HUDEP-2 (cell line): ENCODE measurements around the gene CSNK2B.
"Not testable (repeated sequence)": the region's sequence is repeated elsewhere in the genome, so short reads cannot be mapped to it uniquely, and the experiment has no call there.

Experiments used
- DNase-seq, 76 experiments: peaks; one replicate each; lab custom pipeline; 2025; ENCODE audit not compliant: unreplicated experiment in 76 of 76; lab: John Stamatoyannopoulos, UW

CSNK2B gene

DNA sequence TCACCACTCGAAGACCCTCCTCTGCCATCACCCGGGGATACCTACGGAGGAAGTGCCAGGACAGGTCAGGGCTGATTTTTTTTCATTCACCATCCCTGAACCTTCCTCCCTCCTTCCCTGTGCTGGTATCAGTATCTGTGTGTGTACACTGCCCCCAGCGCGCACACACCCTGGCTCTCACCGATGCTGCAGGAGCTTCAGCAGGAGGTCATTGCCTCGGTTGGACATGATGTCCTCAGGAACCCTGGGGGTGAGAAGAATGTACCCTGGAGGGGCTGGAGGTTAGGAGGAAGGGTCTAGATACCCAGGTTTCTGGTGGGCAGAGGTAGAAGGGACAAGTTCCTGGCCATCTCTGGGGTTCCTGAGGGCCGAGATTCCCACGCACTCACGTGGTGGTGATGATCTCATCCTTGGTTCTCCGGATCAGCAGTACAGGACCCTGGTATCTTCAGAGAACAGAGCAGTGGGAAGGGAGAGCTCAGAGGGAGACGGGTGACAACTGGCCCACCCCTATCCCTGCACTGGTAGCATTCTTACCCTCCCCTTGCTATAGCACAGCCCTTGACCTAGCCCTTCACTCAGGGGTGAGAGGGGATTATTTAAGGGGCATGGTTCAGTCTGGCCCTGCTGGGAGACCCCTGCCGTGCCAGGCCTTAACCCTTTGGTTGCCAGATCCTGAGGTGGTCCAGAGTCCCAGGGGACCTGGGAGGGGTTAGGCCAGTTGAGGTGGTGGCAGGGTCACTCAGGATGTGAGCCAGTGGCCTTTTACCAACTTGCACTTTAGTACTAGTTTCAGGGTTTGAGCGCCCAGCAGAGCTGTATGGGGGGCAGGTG, 22.2 kb downstream of the CSNK2B start:
- no peak for DNase-seq

DNA sequence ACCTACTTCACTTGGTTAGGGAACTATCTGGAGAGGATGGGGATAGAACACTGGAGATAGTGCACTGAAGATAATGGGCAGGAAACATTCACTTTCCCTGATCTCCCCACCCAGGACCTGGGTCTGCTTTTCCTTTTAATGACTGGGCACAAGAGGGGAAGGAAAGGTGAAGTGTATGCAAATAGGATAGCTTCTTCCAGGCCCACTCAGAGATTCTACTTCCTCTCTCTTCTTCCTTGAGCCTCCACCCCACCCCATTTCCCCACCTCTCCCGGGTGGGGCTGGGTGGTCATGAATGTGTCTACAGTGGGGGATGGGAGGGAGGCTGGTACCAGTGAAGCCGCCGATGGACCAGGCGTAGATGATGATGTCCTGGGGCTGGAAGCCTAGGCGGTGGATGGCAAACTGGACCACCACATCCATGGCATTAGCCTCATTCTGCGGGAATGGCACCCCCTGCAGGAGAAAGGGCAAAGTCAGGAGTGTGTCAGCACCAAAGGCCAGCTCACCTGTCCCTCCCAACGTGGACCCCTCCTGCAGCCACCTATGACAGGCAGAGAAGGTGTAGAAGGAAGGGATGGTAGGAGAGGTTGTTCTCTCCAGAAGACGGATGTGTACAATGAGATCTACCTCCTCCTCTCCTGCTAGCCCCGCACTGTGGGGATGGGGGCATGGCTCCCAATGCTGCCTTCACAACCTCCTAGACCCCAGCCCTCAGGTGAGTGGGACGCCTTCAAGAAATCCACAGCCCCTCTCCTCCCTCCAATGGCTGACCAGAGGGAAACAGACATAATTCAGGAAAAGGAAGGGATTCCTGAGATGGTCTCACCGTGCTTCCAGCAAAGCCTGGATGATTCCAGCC, 23.6 kb downstream of the CSNK2B start:
- DNase-seq = peak in 2 of 76 experiments; percentile 11 to 16

DNA sequence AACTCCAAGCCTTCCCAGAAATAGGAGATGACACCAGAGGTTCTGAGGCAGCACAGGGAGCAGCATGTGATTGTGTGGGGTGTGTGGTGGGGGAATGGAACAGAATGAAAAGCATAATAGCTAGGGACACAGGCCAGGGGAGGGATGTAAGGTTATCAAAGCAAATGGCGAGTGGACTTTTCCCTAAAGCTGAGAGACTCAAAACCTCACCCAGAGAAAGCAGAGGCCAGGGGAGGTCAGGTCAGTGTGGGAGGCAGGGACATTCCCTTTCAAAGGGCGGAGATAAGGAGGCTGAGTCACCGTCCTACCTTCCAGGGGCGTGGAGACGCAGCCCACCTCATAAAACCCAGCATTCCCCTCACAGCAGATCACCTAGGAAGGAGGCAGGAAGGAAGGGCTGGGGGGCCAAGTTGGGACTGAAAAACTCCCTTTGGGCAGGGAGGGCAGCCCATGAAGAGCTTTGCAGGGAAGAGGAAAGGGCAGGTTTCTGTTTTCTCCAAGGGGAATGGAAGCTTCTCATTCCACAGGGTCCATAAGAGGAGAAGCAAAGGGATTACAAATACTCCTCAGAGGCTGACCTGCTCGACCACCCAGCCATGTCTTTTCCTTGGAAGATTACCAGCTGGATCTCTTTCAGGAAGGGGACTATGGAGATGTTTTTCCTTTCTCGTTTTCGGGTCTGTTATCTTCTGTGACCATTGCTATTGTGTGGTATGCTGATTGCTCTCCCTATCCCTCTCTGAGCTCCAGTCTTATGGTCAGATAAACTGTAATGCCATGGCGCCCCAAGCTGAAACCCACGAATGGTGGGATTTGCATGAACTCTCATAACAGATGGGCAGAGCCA, 24.6 kb downstream of the CSNK2B start:
- DNase-seq = peak in 53 of 76 experiments; percentile 13 to 70 (median 38)

DNA sequence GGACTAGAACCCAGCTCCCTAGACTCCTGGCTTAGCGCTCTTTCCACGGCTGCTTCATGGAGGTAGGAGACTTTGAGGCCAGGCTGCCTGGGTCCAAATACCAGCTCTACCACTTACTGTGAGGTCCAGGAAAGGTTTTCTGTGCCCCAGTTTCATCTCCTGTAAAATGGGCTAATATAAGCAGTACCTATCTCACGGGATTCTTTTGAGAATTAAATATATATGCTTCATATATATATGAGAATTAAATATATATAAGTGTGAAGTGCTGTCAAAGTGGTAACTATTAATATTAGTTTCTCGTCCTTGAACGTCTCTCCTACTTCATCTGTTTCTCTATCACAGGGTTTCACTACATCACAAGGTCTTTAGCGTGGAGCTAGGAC, 25.2 kb downstream of the CSNK2B start:
- no peak for DNase-seq

DNA sequence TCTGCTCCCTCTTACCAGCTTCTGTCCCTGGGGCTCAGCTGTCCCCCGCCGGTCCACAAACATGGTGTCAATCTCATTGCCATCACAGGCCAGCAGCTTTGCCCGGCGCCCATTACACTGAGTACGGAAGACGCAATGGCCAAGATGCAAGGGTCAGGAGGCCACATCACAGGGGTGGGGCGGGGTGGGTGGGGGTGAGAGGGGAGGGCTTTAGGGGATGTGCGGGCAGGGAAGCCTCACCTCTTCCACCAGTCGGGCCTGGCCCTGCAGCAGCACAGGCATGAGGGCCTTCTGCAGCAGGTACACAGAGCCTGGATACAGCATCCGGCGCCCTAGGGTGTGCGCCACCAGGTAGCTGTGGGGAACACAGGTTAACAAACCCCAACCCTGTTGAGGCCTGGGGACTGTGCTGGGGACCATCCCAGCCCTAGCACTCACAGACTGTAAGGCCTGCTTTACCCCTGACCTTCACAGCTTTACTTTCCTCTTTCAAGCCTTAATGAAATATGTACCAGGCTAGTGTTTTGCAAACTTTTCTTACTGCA, 25.8 kb downstream of the CSNK2B start:
- DNase-seq = no peak

DNA sequence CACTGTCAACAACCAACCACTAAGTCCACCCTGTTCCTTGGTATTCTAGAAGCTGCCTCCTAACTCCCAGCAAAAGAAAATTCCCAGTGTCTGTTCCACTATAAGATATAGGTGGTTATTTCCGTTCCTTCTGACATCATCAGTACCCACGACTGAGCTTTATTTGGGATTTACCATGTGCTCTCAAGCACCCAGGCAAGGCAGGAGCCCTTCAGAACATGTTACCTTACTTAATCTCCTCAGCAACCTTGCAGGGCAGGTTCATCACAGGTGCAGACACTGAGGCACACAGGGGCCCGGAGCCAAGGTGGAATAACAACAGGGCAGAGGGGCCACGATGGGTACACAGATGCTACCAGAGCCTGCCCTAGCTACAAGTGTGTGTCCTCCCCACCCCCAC, 26.5 kb downstream of the CSNK2B start:
- DNase-seq = no peak

DNA sequence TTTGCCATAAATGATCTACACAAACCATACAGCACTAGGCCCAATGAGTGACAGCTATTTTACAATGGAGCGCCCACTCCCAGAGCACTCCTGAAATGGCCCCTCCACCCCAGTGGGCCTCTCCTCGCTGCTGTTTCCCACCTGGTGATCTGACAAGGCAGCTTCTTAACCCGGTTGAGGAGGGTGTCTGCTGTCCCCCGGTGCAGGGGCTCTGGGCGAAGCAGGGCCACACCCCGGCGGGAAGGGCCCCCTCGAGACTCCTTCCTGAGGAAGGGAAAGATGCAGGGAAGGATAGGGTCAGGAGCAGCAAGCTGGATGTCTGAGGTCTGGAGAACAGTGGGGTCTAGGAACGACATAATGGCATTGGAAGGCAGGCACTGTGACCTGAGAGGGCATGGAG, 27.0 kb downstream of the CSNK2B start:
- no peak for DNase-seq

DNA sequence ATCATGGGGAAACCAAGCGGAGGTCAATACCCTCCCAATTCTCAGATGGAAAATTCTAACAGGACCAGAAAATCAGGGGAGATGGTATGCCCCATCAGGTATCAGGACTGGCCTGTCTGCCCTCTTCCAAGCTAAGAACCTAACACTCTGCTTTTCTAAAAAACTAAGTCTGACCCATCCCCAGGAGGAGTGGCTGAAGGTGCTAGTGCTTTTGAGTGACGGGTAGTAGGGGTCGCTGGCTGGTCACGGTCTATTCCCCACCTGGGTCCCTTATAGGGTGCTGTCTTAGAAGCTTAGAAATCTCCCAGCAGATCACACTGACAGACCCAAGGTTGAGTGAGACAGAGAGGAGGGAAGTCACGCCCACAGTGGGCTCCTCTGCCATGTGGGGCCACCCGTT, 27.7 kb downstream of the CSNK2B start:
- DNase-seq = no peak

DNA sequence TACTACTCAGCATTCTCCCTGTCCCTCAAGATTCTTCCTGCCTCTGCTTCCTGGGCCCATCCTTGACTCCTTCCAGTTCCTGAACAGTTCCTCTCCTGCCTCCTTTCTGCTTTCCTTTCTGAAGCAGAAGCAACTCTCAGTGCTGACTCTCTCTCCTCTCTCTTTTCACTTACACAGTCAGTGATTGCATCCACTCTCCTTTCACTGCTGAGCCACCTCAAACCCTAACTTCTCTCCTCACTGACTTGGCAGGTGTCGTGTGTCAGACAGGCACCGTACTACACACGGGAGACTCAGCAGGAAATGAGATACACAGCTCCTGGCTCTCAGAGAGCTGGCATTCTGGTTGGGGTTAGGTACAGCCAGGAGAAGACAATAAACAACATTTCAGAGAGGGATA, 31.7 kb downstream of the CSNK2B start:
- no peak for DNase-seq

DNA sequence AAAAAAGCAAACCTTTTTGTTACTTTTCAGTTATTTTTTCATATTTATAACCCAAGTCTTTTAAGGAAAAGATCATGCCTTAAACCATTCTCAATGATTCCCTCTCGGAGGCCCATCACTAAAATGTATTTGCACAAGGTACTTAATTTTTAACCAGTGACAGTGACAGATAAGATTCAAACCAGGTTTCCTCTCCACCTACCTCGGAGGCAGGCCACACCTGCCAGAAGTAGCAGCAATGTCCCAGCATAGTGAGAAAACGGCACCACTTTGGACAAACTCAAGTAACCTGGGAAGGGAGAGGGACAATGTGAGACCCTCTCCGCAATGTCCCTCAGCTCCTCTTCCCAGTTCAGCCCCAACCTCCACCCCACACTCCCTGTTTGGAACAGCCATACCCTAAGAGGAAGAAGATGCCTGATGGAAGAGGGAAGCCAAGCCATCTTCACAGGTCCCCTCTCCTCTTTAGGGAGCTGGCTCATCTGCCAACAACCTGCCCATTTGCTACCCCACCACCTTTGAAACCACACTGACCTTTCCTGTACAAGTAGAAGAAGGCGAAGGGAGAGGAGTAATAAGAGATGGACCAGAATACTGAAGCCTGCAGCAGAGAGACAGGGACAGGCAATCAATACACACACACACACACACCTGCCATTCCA, 35.0 kb downstream of the CSNK2B start:
- no peak for DNase-seq

DNA sequence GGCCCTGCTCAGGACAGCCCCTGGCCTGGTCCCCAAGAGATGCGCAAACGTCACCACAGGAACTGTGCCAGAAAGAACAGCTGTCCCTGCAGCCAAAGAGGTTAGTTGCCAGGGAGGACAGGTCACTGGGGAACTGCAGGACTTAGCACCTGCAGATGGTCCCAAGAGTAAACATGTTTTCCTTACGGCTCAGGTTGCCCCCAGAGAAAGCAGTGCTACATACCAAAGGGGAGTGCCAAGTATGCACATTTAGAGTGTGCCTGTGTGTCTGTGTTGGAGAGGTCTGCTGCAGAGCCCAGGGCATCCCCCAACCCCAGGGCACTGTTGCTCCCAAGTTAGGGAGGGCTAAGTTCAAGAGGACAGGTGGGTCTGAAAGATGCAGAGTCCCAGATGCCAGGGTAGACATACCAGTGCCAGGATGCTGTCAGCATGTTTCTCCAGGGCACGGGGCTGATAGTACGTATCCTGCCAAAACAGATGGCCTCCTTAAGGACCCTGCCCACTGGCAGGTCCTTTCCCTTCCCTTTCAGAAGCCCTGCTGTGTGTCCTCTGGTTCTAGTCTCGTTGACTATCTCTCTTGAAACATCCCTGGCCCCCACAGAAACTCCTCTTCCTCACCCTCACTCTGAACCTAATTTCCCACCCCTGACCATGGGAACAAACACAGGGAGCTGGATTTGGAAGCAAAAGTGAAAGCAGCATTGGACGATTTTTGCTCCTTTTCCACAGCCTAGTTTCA, 36.0 kb downstream of the CSNK2B start:
- DNase-seq = peak in 17 of 76 experiments; percentile 12 to 46 (median 26)

DNA sequence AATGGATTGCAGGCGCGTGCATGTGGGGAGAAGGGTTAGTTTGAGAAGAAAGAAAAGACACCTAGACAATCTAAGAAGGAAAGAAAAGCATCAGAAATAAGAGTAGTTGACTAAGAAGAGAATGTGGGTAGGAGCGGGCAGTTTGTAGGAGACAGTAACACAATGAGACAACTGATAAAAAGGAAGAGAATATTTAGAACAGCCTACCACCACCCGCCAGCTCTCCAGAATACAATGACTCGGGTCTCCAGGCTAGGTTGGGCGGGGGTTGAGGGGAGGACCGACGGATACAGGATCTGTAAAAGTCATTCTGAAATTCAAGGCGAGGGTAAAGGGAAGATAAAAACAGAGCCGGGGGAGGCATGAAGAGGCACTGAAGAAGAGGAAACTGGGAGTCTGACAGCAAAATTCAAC, 36.5 kb downstream of the CSNK2B start:
- DNase-seq = peak in 3 of 76 experiments; percentile 38 to 49 (median 46)

DNA sequence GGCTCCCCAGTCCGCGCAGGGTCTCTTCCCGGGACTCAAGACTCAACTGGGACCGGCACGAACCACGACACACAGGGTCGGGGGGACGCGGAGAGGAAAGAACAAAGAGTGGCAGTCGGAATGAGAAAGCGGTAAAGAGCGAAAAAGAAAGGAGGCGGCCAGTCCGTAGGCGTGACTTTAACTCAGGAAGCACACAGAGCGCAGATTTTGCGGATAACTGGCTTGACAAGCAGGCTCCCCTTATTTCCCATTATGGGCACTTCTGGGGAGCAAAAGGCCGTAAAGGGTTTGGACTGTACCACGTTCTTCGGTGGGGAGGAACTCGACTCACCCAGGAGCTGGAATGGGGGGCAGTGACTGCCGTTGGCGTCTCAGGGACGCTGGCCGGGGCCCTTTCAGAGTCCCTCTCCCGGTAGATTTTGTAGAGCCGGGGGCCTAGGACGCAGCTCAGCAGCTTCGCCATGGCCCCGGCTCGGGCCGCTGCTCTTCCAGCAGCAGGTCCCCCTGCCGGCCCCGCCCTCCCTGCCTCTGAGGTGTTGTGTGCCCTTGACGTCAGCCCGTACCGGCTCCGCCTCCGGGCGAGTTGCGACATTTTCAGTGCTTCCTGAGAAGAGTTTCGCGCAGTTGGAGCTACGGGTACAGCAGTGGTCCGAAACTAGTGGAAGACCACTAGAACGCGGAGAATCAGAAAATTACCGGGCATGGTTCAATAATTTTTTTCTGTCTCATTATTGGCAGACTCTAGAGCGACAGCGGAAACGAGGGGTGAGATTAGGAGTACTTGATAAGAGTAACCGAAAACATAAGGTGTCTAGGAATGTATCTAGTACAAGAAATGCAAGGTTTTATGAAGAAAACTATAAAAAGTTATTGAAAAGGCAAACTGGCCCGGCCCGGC, 37.2 kb downstream of the CSNK2B start, which contains the start of gene ABHD16A:
Gene ABHD16A (minus strand): TSS at position 506 of the 898 bp plus-strand sequence. CDS start 43 bp downstream, at position 463.
- DNase-seq = peak in 75 of 76 experiments; percentile 89 to 100 (median 99)

DNA sequence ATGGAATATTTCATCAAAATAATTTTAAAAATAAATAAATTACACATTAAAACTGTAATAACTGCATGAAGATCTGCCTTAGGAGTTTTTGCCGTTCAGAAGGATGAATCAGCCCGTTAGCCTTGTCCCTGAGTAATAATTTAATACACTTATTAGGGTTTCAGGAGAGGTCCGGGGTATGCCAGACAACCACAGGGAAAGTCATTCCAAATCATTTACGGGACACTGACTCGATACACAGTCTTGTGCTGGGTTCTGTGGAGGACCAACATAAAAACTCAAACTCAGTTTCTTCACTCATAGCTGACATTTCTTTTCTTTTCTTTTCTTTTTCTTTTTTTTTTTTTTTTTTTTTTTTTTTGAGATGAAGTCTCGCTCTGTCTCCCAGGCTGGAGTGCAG, 40.1 kb downstream of the CSNK2B start:
- DNase-seq = no peak

DNA sequence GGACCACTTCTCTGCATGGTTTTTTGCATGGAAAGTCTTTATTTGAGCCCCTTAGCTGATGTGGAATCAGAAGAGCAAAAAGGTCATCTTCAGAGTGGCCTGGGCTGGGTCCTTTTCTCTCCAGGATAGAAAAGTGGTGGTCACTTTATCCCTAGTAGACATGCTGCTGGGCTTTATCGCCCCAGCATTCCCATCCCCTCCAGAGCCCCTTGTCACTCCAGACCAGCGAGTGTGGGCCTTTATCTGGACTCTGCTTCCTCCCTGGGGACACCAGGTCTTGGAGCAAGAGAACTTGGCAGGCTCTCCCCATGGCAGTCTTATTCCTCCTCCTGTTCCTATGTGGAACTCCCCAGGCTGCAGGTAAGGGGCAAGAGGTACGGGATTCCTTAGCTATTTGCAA, 40.7 kb downstream of the CSNK2B start, which contains the start of gene LY6G6F:
Gene LY6G6F (plus strand): TSS at position 268 of the 400 bp plus-strand sequence. CDS start 41 bp downstream, at position 309.
- DNase-seq = no peak

DNA sequence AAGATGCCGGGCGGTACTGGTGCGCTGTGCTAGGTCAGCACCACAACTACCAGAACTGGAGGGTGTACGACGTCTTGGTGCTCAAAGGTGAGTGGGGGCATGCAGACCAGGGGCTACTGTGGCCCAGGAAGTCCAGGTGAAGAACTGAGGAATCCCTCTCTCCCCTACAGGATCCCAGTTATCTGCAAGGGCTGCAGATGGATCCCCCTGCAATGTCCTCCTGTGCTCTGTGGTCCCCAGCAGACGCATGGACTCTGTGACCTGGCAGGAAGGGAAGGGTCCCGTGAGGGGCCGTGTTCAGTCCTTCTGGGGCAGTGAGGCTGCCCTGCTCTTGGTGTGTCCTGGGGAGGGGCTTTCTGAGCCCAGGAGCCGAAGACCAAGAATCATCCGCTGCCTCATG, 41.8 kb downstream of the CSNK2B start:
- DNase-seq = no peak

DNA sequence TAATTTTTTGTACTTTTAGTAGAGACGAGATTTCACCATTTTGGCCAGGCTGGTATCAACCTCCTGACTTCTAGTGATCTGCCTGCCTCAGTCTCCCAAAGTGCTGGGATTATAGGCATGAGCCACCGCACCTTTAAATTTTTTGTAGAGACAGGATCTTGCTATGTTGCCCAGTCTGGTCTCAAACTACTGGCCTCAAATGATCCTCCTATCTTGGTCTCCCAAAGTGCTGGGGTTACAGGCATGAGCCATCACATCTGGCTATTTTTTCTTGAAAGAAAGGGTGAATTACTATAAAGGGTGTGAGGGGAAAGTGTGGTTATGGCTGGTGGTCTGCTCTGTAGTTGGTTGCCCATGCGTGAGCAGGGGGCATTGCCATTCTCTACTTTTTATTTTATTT, 42.3 kb downstream of the CSNK2B start:
- DNase-seq = no peak

DNA sequence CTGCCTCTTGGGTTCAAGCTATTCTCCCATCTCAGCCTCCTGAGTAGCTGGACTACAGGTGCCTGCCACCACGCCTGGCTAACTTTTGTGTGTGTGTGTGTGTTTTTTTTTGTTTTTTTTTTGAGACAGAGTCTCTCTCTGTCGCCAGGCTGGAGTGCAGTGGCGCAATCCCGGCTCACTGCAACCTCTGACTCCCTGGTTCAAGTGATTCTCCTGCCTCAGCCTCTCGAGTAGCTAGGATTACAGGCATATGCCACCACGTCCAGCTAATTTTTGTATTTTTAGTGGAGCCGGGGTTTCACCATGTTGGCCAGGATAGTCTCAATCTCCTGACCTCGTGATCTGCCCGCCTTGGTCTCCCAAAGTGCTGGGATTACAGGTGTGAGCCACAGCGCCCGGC, 43.3 kb downstream of the CSNK2B start:
- not testable (repeated sequence) for DNase-seq
